GM23248 (cell line): ENCODE measurements around the gene UMAD1. TPM values are rescaled to one million over a fixed set of nuclear protein-coding genes. Genes with fewer than 3 reads are reported as not detected.

Source experiments
- DNase-seq: peaks from one replicate; pipeline ENCODE4 v3.0.0-alpha.2; 2015
- H2AFZ ChIP-seq: fragments of 200-600 bp; sonication (generic); 2 replicates; pipeline ENCODE4 v1.6.1; 2016; ENCODE audit warnings: antibody characterized with exemption
- H3F3A ChIP-seq: fragments of 200-600 bp; sonication (generic); 2 replicates; pipeline ENCODE4 v1.6.1; 2016; ENCODE audit warnings: mild to moderate bottlenecking, antibody characterized with exemption, mixed run types; ENCODE audit not compliant: insufficient read depth
- H3K27ac ChIP-seq: fragments of 200-600 bp; sonication (generic); 2 replicates; pipeline ENCODE4 v1.5.1; 2016; ENCODE audit warnings: mild to moderate bottlenecking
- H3K27me3 ChIP-seq: fragments of 200-600 bp; sonication (generic); replicated peaks from 2 replicates; pipeline ENCODE4 v1.6.1; 2016; ENCODE audit warnings: mild to moderate bottlenecking; ENCODE audit not compliant: insufficient read depth
- H3K36me3 ChIP-seq: fragments of 200-600 bp; sonication (generic); 2 replicates; pipeline ENCODE4 v1.6.1; 2016; ENCODE audit warnings: low read depth, mild to moderate bottlenecking
- H3K4me1 ChIP-seq: fragments of 200-600 bp; sonication (generic); 2 replicates; pipeline ENCODE4 v1.6.1; 2016; ENCODE audit warnings: mild to moderate bottlenecking; ENCODE audit not compliant: insufficient read depth
- H3K4me2 ChIP-seq: fragments of 200-600 bp; sonication (generic); one replicate; pipeline ENCODE4 v1.6.1; 2016; ENCODE audit warnings: mild to moderate bottlenecking; ENCODE audit not compliant: unreplicated experiment
- H3K4me3 ChIP-seq: fragments of 200-600 bp; sonication (generic); 2 replicates; pipeline ENCODE4 v1.5.1; 2016; ENCODE audit warnings: mild to moderate bottlenecking
- H3K79me2 ChIP-seq: fragments of 200-600 bp; sonication (generic); 2 replicates; pipeline ENCODE4 v1.6.1; 2016; ENCODE audit warnings: mild to moderate bottlenecking; ENCODE audit not compliant: insufficient read depth
- H3K9ac ChIP-seq: fragments of 200-600 bp; sonication (generic); 2 replicates; pipeline ENCODE4 v1.6.1; 2016; ENCODE audit warnings: mild to moderate bottlenecking
- H3K9me2 ChIP-seq: fragments of 200-600 bp; sonication (generic); 2 replicates; pipeline ENCODE4 v1.6.1; 2016; ENCODE audit warnings: mixed run types, mild to moderate bottlenecking, moderate library complexity; ENCODE audit not compliant: insufficient read depth
- H3K9me3 ChIP-seq: fragments of 200-600 bp; sonication (generic); one replicate; pipeline ENCODE4 v1.6.1; 2017; ENCODE audit warnings: low read depth
- H4K20me1 ChIP-seq: fragments of 200-600 bp; sonication (generic); 2 replicates; pipeline ENCODE4 v1.6.0; 2016; ENCODE audit not compliant: insufficient read depth
- EZH2 ChIP-seq: fragments of 200-600 bp; sonication (generic); IDR thresholded peaks from 2 replicates; pipeline ENCODE4 v1.6.1; 2018; ENCODE audit warnings: antibody characterized with exemption, mild to moderate bottlenecking; ENCODE audit not compliant: insufficient read depth, poor library complexity, severe bottlenecking
- EZH2phosphoT487 ChIP-seq: fragments of 200-600 bp; sonication (generic); IDR thresholded peaks from 2 replicates; pipeline ENCODE4 v1.6.1; 2018; ENCODE audit warnings: antibody characterized with exemption, moderate library complexity, mild to moderate bottlenecking, low read depth; ENCODE audit not compliant: insufficient read depth
- WGBS, 2 experiments: methylation state at CpG; one replicate each; pipeline ENCODE4 v1.1.6; 2015 to 2017; ENCODE audit warnings: low lambda C conversion rate in 2 of 2, low coverage in 1 of 2; ENCODE audit errors: missing lambda C conversion rate in 2 of 2; 5-methylcytosine and 5-hydroxymethylcytosine counted together
- in situ Hi-C: fragments of 300-500 bp; cut with MboI; formaldehyde crosslinking; loops from 2 replicates; pipeline ENCODE4 v1.15.0; 2020
- polyA plus RNA-seq: library from polyadenylated mRNA; unstranded; fragments of >200 nt; fragmentation: Nextera tagmentation; extraction: Ambion mirVana; gene quantifications from 2 replicates; pipeline ENCODE4 v1.2.1, GENCODE V29; 2016
- total RNA-seq: library from RNA; depleted of rRNA; stranded (reverse); fragments of >200 nt; shearing (Covaris generic); gene quantifications from 2 replicates; pipeline ENCODE4 v1.2.3, GENCODE V29; 2014

UMAD1 gene
- total and polyA plus RNA-seq, 2 experiments from 2014 or later: 11.8 to 18.6 TPM

DNA sequence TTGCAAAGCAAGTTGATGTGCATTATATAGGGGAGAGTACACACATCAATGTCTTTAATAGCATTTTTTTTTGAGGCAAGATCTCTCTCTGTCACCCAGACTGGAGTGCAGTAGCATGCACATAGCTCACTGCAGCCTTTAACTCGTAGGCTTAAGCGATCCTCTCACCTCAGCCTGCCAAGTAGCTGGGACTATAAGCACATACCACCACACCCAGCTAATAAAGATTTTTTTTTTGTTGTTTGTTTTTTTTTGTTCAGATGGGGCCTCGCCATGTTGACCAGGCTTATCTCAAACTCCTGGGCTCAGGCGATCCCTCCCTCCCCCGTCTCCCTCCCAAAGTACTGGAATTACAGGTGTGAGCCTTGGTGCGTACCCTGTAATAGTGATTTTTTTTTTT is 1.5 kb downstream of the UMAD1 start:
- peaks cover 6% of the 10 kb centered on the region; the same call in 1 of the 2 replicates for H3F3A ChIP-seq
- 92% methylated on average over 6 of the region's 6 CpGs for WGBS, 2 experiments
- H3K27me3 ChIP-seq: no peaks in the 10 kb centered on the region
- TF ChIP-seq EZH2: no peak
- no peak for TF ChIP-seq EZH2phosphoT487
- H4K20me1 ChIP-seq: no peaks in the 10 kb centered on the region
- H3K27ac ChIP-seq: no peak overlapping the region
- no peak overlapping the region for H3K9ac ChIP-seq
- in situ Hi-C loops: no loop called here
- peak overlapping the region; percentile 90 for H3K4me2 ChIP-seq
- H3K4me3 ChIP-seq: peak overlapping the region; percentile 97; the same call in 1 of the 2 replicates
- H3K36me3 ChIP-seq: no peaks in the 10 kb centered on the region
- H2AFZ ChIP-seq: peak overlapping the region; percentile 99
- peaks cover 45% of the 10 kb centered on the region for H3K79me2 ChIP-seq
- no peak for DNase-seq
- H3K4me1 ChIP-seq: peaks cover 14% of the 10 kb centered on the region
- H3K9me2 ChIP-seq: no peaks in the 10 kb centered on the region
- H3K9me3 ChIP-seq: no peaks in the 10 kb centered on the region

DNA sequence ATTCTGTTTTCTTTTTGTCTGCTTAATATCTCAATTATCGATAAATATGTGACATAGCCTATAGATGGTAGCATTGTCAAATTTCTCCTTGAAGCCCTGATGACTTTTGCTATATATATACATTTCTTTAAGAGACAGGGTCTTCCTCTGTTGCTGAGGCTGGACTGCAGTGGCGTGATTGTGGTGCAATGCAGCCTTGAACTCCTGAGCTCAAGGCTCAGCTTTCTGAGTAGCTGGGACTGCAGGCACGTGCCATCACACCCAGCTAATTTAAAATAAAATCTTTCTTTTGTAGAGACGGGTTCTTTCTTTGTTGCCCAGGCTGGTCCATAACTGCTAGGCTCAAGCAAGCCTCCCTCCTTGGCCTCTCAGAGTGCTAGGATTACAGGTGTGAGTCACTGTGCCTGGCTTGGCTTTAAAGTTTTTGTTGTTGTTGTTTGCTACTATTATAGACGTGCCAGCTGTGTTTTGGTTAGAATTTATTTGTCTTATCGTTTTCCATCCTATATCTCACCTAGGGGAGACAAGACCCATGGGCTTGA is 7.0 kb downstream of the UMAD1 start:
- peaks cover 28% of the 10 kb centered on the region for H3K79me2 ChIP-seq
- no peaks in the 10 kb centered on the region for H3K4me1 ChIP-seq
- no peaks in the 10 kb centered on the region for H3K9me2 ChIP-seq
- H3F3A ChIP-seq: no peaks in the 10 kb centered on the region; the same call in 1 of the 2 replicates
- in situ Hi-C loops: no loop called here
- WGBS, 2 experiments: 72 to 76% methylated on average over 6 of the region's 6 CpGs
- H2AFZ ChIP-seq: no peak overlapping the region
- H4K20me1 ChIP-seq: no peaks in the 10 kb centered on the region
- no peaks in the 10 kb centered on the region for H3K27me3 ChIP-seq
- TF ChIP-seq EZH2phosphoT487 (no peak), EZH2 (no peak)
- H3K4me2 ChIP-seq: no peak overlapping the region
- H3K9ac ChIP-seq: no peak overlapping the region
- no peaks in the 10 kb centered on the region for H3K36me3 ChIP-seq
- DNase-seq: no peak
- H3K9me3 ChIP-seq: no peaks in the 10 kb centered on the region
- H3K4me3 ChIP-seq: no peak overlapping the region
- no peak overlapping the region for H3K27ac ChIP-seq

DNA sequence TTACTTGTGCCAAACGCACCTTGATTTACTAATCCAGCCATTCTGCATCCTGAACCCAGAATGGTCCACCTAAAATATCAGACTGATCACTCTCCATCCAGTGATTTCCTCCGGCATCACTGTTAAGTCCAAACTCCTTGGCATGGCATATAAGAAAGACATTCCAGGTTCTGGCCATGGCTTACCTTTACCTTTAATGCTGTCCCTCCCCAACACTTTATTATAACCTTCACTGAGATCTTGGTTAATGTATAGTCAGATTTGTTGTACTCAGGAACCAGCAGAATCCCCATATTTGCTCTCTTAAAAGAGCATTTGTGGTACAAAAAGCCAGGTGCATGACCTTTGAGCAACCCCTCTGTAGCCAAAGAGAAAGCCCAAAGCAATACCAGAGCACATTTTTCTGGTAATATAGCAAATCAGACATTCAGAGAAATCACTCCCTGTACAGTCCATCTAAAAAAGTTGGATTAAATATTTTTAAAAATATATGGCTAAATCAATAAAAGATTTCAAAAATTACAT is 10.2 kb downstream of the UMAD1 start:
- Histone ChIP-seq H4K20me1 (no peaks in the 10 kb centered on the region), H3K4me3 (no peak overlapping the region), H3K27me3 (no peaks in the 10 kb centered on the region), H3K36me3 (no peaks in the 10 kb centered on the region), H3K4me2 (no peak overlapping the region), H3K9ac (no peak overlapping the region), H3K4me1 (no peaks in the 10 kb centered on the region), H3K9me3 (no peaks in the 10 kb centered on the region), H2AFZ (no peak overlapping the region), H3F3A (no peaks in the 10 kb centered on the region; the same call in 1 of the 2 replicates), H3K79me2 (peaks cover 28% of the 10 kb centered on the region), H3K27ac (no peak overlapping the region), H3K9me2 (no peaks in the 10 kb centered on the region)
- no peak for DNase-seq
- TF ChIP-seq EZH2phosphoT487: no peak
- TF ChIP-seq EZH2: no peak
- 94 to 96% methylated on average over 2 of the region's 2 CpGs for WGBS, 2 experiments
- in situ Hi-C loops: no loop called here

DNA sequence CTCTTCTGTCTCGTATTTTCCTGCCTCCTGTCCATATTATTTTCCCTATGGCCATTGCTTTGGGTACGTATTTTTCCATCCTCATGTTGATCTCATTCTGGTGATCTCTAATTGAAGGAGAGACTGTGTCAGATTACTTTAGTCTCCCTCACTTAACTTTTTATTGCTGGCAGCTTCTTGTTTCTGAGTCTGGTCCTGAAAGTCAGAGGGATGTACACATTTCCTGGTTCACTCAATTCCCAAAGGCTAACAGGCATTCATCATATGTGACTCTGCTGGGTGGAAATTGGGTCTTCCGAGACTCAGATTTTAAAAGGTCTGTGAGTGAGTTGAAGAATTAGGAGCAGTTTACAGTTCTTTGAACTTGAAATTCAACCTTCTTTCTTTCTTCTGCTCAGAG is 10.9 kb downstream of the UMAD1 start:
- Histone ChIP-seq H3K9me3 (no peaks in the 10 kb centered on the region), H3K9ac (no peak overlapping the region), H3F3A (no peaks in the 10 kb centered on the region; the same call in 1 of the 2 replicates), H3K36me3 (no peaks in the 10 kb centered on the region), H3K79me2 (peaks cover 26% of the 10 kb centered on the region), H3K4me2 (no peak overlapping the region), H3K9me2 (no peaks in the 10 kb centered on the region), H3K4me3 (no peak overlapping the region), H4K20me1 (no peaks in the 10 kb centered on the region), H3K27ac (no peak overlapping the region), H3K4me1 (no peaks in the 10 kb centered on the region), H2AFZ (no peak overlapping the region), H3K27me3 (no peaks in the 10 kb centered on the region)
- in situ Hi-C loops: no loop called here
- DNase-seq: no peak
- TF ChIP-seq EZH2: no peak
- TF ChIP-seq EZH2phosphoT487: no peak
- 59 to 62% methylated on average over 3 of the region's 3 CpGs for WGBS, 2 experiments
